ENCODE data around the gene FHOD3.

The FHOD3 gene

DNA sequence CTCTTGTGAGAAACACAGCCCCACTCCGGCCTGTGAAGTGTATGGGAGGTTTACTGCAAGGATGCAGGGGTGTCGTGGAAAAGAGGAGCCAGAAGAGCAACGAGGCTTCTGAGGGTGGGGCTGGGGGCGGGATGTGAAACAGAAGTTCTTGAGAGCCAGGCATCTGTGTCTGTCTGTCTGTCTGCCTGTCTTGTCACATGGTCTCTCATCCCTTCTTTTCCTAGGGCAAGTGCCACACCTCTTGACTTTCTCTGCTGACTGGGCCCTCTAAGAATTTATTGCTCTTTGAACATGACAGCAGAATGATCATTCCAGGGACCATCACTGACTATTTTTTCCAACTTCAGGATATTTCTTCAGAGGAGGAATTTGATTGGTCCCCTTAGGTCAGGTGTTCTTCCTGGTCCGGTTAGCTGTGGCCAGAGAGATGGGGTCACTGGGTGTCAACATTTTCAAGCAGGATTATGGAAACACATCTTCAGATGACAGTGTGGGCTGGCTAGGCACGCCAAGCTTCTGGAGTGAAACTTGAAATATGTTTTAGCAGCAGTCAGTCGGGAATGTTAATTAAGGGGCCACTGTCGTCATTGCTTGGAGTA is 131.0 kb downstream of the FHOD3 start:
- 96% methylated on average over 6 of the region's 8 CpGs for WGBS (ENCODE audit: insufficient coverage)
- Histone ChIP-seq H3K36me3 (ENCODE audit: control insufficient read depth in 4 of 4, insufficient read depth in 4 of 4, low read length in 3 of 4) (no peaks in the 10 kb centered on the region), H3K9me3 (ENCODE audit: control extremely low read depth in 1 of 5, control insufficient read depth in 4 of 5, insufficient read depth in 2 of 5, low read depth in 1 of 5, low read length in 4 of 5) (no peaks in the 10 kb centered on the region), H3K4me1 (ENCODE audit: control extremely low read depth in 1 of 4, control insufficient read depth in 4 of 4, insufficient read depth in 4 of 4, low read length in 3 of 4) (no peaks in the 10 kb centered on the region), H3K4me3 (ENCODE audit: control insufficient read depth in 1 of 7, extremely low read depth in 1 of 7, insufficient read depth in 4 of 7, low read depth in 2 of 7, low read length in 6 of 7) (no peak overlapping the region), H3K27me3 (replicated peaks in 2 of 5; ENCODE audit: control insufficient read depth in 4 of 5, insufficient read depth in 5 of 5, low read length in 4 of 5) (peaks cover 0 to 12% (median 0%) of the 10 kb centered on the region in 5 experiments), H3K27ac (ENCODE audit: insufficient read depth in 1 of 2, low read depth in 1 of 2, low read length in 2 of 2, poor library complexity in 1 of 2, severe bottlenecking in 2 of 2) (no peak overlapping the region)
- CTCF ChIA-PET: interaction anchor here (1.3 kb wide), 1 partner anchor 14 kb away, joined by 3 read pairs; no protein-coding TSS in a partner anchor
- POLR2A ChIA-PET: no interaction called here
- DNase-seq: no peak

DNA sequence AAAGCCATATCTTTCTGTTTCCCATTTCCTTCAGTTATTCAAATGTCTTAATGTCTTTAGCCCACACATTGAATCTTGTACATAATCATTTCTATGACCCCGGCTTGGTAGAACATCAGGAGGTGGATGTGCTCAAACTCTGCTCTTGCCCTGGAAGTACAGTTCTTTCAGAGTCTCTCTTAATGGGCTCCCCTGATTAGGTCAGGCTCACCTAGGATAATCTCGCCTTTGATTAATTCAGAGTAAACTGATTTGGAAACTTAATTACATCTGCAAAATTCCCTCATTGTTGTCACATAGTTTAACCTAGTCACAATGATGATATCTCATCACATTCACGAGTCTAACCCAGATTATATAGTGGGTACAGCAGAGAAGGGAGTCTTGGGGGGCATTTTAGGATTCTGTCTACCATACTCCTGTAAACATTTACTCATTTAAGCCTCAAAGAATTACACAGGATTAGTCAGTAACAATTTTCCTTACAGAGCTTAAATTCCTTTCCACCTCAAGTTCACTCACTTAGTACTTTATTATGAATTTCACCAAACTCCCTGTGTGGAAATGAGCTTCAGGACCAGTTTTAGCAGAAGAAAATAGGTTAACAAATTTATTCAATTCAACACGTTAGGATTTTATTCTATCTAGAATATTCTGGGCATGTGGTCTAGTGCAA is 135.5 kb downstream of the FHOD3 start:
- Histone ChIP-seq H3K27ac (ENCODE audit: insufficient read depth in 1 of 2, low read depth in 1 of 2, low read length in 2 of 2, poor library complexity in 1 of 2, severe bottlenecking in 2 of 2) (no peak overlapping the region), H3K36me3 (ENCODE audit: control insufficient read depth in 4 of 4, insufficient read depth in 4 of 4, low read length in 3 of 4) (no peaks in the 10 kb centered on the region), H3K4me1 (ENCODE audit: control extremely low read depth in 1 of 4, control insufficient read depth in 4 of 4, insufficient read depth in 4 of 4, low read length in 3 of 4) (no peaks in the 10 kb centered on the region), H3K27me3 (replicated peaks in 2 of 5; ENCODE audit: control insufficient read depth in 4 of 5, insufficient read depth in 5 of 5, low read length in 4 of 5) (peaks cover 0 to 3% (median 0%) of the 10 kb centered on the region in 5 experiments), H3K9me3 (ENCODE audit: control extremely low read depth in 1 of 5, control insufficient read depth in 4 of 5, insufficient read depth in 2 of 5, low read depth in 1 of 5, low read length in 4 of 5) (no peaks in the 10 kb centered on the region), H3K4me3 (ENCODE audit: control insufficient read depth in 1 of 7, extremely low read depth in 1 of 7, insufficient read depth in 4 of 7, low read depth in 2 of 7, low read length in 6 of 7) (no peak overlapping the region)
- ChIA-PET CTCF (no interaction called here), POLR2A (no interaction called here)
- 86% methylated on average over 1 of the region's 4 CpGs for WGBS (ENCODE audit: insufficient coverage)
- no peak for DNase-seq

DNA sequence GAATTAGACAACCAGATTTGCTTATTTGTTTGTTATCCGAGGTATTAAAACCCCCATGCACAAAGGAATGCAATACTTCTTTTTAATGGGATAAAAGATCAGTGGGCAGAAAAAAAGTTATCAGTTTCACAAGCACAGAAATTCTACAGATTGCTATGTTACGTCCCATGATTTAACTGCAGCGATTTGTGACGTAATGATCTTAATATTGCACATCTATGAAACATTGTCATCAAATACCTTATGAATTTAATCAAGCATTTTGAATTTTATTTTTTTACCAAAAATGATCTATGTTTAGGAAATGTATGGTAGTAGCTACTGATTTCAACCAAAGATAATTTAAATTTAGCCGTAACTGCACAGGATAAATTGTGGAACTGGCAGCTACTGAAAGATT is 138.9 kb downstream of the FHOD3 start:
- H3K27me3 ChIP-seq (replicated peaks in 2 of 5; ENCODE audit: control insufficient read depth in 4 of 5, insufficient read depth in 5 of 5, low read length in 4 of 5): peaks cover 0 to 6% (median 2%) of the 10 kb centered on the region in 5 experiments
- no peak overlapping the region for H3K27ac ChIP-seq (ENCODE audit: insufficient read depth in 1 of 2, low read depth in 1 of 2, low read length in 2 of 2, poor library complexity in 1 of 2, severe bottlenecking in 2 of 2)
- no peaks in the 10 kb centered on the region for H3K9me3 ChIP-seq (ENCODE audit: control extremely low read depth in 1 of 5, control insufficient read depth in 4 of 5, insufficient read depth in 2 of 5, low read depth in 1 of 5, low read length in 4 of 5)
- POLR2A ChIA-PET: no interaction called here
- 88% methylated on average over 2 of the region's 5 CpGs for WGBS (ENCODE audit: insufficient coverage)
- peaks cover 0 to 5% (median 2%) of the 10 kb centered on the region in 4 experiments for H3K4me1 ChIP-seq (ENCODE audit: control extremely low read depth in 1 of 4, control insufficient read depth in 4 of 4, insufficient read depth in 4 of 4, low read length in 3 of 4)
- CTCF ChIA-PET: no interaction called here
- H3K4me3 ChIP-seq (ENCODE audit: control insufficient read depth in 1 of 7, extremely low read depth in 1 of 7, insufficient read depth in 4 of 7, low read depth in 2 of 7, low read length in 6 of 7): no peak overlapping the region
- DNase-seq: no peak
- H3K36me3 ChIP-seq (ENCODE audit: control insufficient read depth in 4 of 4, insufficient read depth in 4 of 4, low read length in 3 of 4): no peaks in the 10 kb centered on the region

DNA sequence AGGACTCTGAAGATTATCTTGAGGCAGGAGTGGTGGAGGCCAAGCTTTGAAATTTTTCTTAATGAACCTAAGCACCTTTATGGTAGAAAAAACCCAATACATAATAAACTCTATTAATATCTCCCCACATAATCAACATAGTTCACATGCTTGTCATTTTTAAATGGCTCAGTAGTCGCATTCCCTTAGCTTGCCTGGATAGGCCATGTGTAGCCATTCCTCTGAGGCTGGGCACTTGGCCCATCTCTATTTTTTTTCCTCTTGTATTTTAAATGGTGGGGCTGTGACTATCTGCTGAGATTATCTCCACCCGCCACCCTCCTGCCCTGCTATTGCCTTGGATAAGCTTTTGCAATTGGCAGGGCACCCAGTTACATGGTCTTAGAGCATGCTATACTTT is 143.1 kb downstream of the FHOD3 start:
- H3K4me1 ChIP-seq (ENCODE audit: control extremely low read depth in 1 of 4, control insufficient read depth in 4 of 4, insufficient read depth in 4 of 4, low read length in 3 of 4): peaks cover 0 to 5% (median 2%) of the 10 kb centered on the region in 4 experiments
- H3K4me3 ChIP-seq (ENCODE audit: control insufficient read depth in 1 of 7, extremely low read depth in 1 of 7, insufficient read depth in 4 of 7, low read depth in 2 of 7, low read length in 6 of 7): no peak overlapping the region
- H3K36me3 ChIP-seq (ENCODE audit: control insufficient read depth in 4 of 4, insufficient read depth in 4 of 4, low read length in 3 of 4): no peaks in the 10 kb centered on the region
- H3K9me3 ChIP-seq (ENCODE audit: control extremely low read depth in 1 of 5, control insufficient read depth in 4 of 5, insufficient read depth in 2 of 5, low read depth in 1 of 5, low read length in 4 of 5): no peaks in the 10 kb centered on the region
- ChIA-PET CTCF (interaction anchor here (0.6 kb wide), 1 partner anchor 622 kb away, joined by 7 read pairs; no protein-coding TSS in a partner anchor), POLR2A (no interaction called here)
- WGBS (ENCODE audit: insufficient coverage): no CpG with 5 or more reads among the region's 2 CpGs
- H3K27ac ChIP-seq (ENCODE audit: insufficient read depth in 1 of 2, low read depth in 1 of 2, low read length in 2 of 2, poor library complexity in 1 of 2, severe bottlenecking in 2 of 2): no peak overlapping the region
- no peak for DNase-seq
- H3K27me3 ChIP-seq (replicated peaks in 2 of 5; ENCODE audit: control insufficient read depth in 4 of 5, insufficient read depth in 5 of 5, low read length in 4 of 5): peaks cover 0 to 9% (median 2%) of the 10 kb centered on the region in 5 experiments

DNA sequence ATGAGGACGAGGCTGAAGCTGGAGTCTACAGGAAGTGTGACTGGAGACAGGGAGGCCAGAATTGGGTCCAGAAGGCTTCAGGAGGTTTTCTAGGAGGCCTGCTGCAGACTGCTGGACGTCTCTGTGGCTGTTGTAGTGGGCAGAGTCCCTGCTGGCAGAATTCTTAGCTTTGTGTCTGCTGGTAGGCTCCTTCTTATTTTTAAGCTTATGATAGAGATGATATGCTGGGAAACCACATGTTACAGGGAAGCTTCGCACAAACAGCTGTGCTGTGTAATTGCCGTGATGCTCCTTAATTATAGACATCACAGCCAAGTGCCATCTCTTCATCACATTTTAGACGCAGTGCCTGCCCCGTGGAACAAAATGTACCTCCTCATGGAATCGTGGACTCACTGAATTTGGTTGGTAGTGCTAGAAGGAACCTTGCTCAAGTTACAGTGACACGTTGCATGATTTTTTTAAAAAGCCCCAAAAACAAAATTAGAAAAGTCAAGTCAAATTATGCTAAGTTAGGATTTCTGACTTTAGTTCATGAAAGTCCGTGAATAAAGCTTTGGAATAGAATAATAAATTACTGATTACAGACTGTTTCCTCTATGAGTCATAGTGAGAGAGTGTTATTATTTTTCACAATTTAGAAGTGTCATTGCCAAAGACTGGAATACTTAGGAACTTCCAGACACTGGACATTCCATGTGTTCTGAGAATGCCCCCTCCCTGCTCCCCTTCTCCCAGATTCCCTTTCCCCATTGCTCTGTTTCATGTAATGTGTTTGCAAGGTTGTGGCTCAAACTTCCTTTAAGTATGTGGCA is 144.1 kb downstream of the FHOD3 start:
- 58% methylated on average over 5 of the region's 9 CpGs for WGBS (ENCODE audit: insufficient coverage)
- Histone ChIP-seq H3K36me3 (ENCODE audit: control insufficient read depth in 4 of 4, insufficient read depth in 4 of 4, low read length in 3 of 4) (no peaks in the 10 kb centered on the region), H3K27me3 (replicated peaks in 2 of 5; ENCODE audit: control insufficient read depth in 4 of 5, insufficient read depth in 5 of 5, low read length in 4 of 5) (peaks cover 0 to 9% (median 2%) of the 10 kb centered on the region in 5 experiments), H3K27ac (ENCODE audit: insufficient read depth in 1 of 2, low read depth in 1 of 2, low read length in 2 of 2, poor library complexity in 1 of 2, severe bottlenecking in 2 of 2) (no peak overlapping the region), H3K4me1 (ENCODE audit: control extremely low read depth in 1 of 4, control insufficient read depth in 4 of 4, insufficient read depth in 4 of 4, low read length in 3 of 4) (peaks cover 0 to 5% (median 2%) of the 10 kb centered on the region in 4 experiments), H3K9me3 (ENCODE audit: control extremely low read depth in 1 of 5, control insufficient read depth in 4 of 5, insufficient read depth in 2 of 5, low read depth in 1 of 5, low read length in 4 of 5) (no peaks in the 10 kb centered on the region), H3K4me3 (ENCODE audit: control insufficient read depth in 1 of 7, extremely low read depth in 1 of 7, insufficient read depth in 4 of 7, low read depth in 2 of 7, low read length in 6 of 7) (no peak overlapping the region)
- POLR2A ChIA-PET: no interaction called here
- DNase-seq: peak in 2 of 3 donors; percentile 5 to 10
- CTCF ChIA-PET: interaction anchor here (0.6 to 1.6 kb wide), 3 partner anchors 13 to 623 kb away, joined by 3 to 7 read pairs (median 4); no protein-coding TSS in a partner anchor

DNA sequence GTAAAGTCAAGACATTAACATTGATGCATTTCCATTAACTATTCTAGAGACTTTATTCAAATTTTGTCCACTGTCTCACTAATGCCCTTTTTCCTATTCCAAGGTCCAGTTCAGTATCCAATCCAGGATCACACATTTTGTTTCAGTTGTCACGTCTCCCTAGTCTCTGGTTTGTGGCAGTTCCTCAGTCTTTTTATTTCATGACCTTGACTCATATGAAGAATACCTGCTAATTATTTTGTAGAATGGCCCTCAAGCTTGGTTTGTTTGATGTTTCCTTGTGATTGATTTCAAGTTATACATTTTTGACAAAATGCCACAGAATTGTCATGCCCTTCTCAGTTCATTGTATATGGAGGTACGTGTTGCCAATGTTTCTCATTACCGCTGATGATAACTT is 145.2 kb downstream of the FHOD3 start:
- 86% methylated on average over 1 of the region's 3 CpGs for WGBS (ENCODE audit: insufficient coverage)
- Histone ChIP-seq H3K36me3 (ENCODE audit: control insufficient read depth in 4 of 4, insufficient read depth in 4 of 4, low read length in 3 of 4) (no peaks in the 10 kb centered on the region), H3K27me3 (replicated peaks in 2 of 5; ENCODE audit: control insufficient read depth in 4 of 5, insufficient read depth in 5 of 5, low read length in 4 of 5) (peaks cover 0 to 9% (median 2%) of the 10 kb centered on the region in 5 experiments), H3K27ac (ENCODE audit: insufficient read depth in 1 of 2, low read depth in 1 of 2, low read length in 2 of 2, poor library complexity in 1 of 2, severe bottlenecking in 2 of 2) (no peak overlapping the region), H3K9me3 (ENCODE audit: control extremely low read depth in 1 of 5, control insufficient read depth in 4 of 5, insufficient read depth in 2 of 5, low read depth in 1 of 5, low read length in 4 of 5) (no peaks in the 10 kb centered on the region), H3K4me1 (ENCODE audit: control extremely low read depth in 1 of 4, control insufficient read depth in 4 of 4, insufficient read depth in 4 of 4, low read length in 3 of 4) (peaks cover 0 to 5% (median 2%) of the 10 kb centered on the region in 4 experiments), H3K4me3 (ENCODE audit: control insufficient read depth in 1 of 7, extremely low read depth in 1 of 7, insufficient read depth in 4 of 7, low read depth in 2 of 7, low read length in 6 of 7) (no peak overlapping the region)
- ChIA-PET CTCF (interaction anchor here (1.6 kb wide), 1 partner anchor 14 kb away, joined by 3 read pairs; no protein-coding TSS in a partner anchor), POLR2A (no interaction called here)
- no peak for DNase-seq

Measured in common myeloid progenitor, CD34-positive (primary cell).